Caco-2 (cell line): ENCODE measurements around the gene APH1B. TPM values are rescaled to one million over a fixed set of nuclear protein-coding genes. Genes with fewer than 3 reads are reported as not detected.

Source experiments
- BruUV-seq: library from RNA; stranded (reverse); fragments of 400-500 nt; replicated peaks from 2 replicates; lab custom pipeline; 2021; lab: Mats Ljungman, UMichigan
- CTCF ChIA-PET: fragments of 300-600 bp; sonication (Branson Sonifier 250); formaldehyde crosslinking; loops from one replicate; lab custom pipeline; 2022; ENCODE audit warnings: antibody characterized with exemption; lab: Charles Lee
- POLR2A ChIA-PET: fragments of 300-600 bp; sonication (Branson Sonifier 250); formaldehyde crosslinking; loops from one replicate; lab custom pipeline; 2022; ENCODE audit warnings: antibody characterized with exemption; lab: Charles Lee
- DNase-seq, 2 experiments: peaks; one replicate each; pipeline versions ENCODE4 v3.0.0 to v3.0.0-alpha.2; 2020 to 2022
- H3K27me3 ChIP-seq: replicated peaks from 2 replicates; pipeline ENCODE4 v1.6.0; 2011; ENCODE audit warnings: low read length; ENCODE audit not compliant: control insufficient read depth, insufficient read depth
- H3K36me3 ChIP-seq: 2 replicates; pipeline ENCODE4 v1.5.1; 2011; ENCODE audit warnings: low read length; ENCODE audit not compliant: control insufficient read depth, insufficient read depth
- H3K4me1 ChIP-seq: fragments of 250-450 bp; sonication (Bioruptor Pico); 2 replicates; pipeline ENCODE4 v1.5.1; 2020; ENCODE audit warnings: mild to moderate bottlenecking
- H3K4me3 ChIP-seq: 2 replicates; pipeline ENCODE4 v1.5.1; 2011; ENCODE audit warnings: low read depth, mild to moderate bottlenecking, control low read depth, low read length
- H3K9me3 ChIP-seq: fragments of 250-450 bp; sonication (Bioruptor Pico); 2 replicates; pipeline ENCODE4 v1.5.1; 2020; ENCODE audit warnings: mild to moderate bottlenecking, moderate library complexity
- H3K27ac Mint-ChIP-seq: one replicate; pipeline ENCODE4 v1.8.0; 2022; ENCODE audit warnings: mixed read lengths; ENCODE audit not compliant: unreplicated experiment
- H3K27me3 Mint-ChIP-seq: one replicate; pipeline ENCODE4 v1.8.0; 2022; ENCODE audit warnings: mixed read lengths; ENCODE audit not compliant: insufficient read depth, unreplicated experiment
- H3K36me3 Mint-ChIP-seq: one replicate; pipeline ENCODE4 v1.8.0; 2022; ENCODE audit warnings: mild to moderate bottlenecking, mixed read lengths; ENCODE audit not compliant: insufficient read depth, unreplicated experiment
- H3K4me1 Mint-ChIP-seq: one replicate; pipeline ENCODE4 v1.8.0; 2022; ENCODE audit warnings: low read depth, mixed read lengths; ENCODE audit not compliant: unreplicated experiment
- H3K4me3 Mint-ChIP-seq: one replicate; pipeline ENCODE4 v1.8.0; 2022; ENCODE audit warnings: mild to moderate bottlenecking, moderate library complexity, mixed read lengths; ENCODE audit not compliant: unreplicated experiment
- H3K9me3 Mint-ChIP-seq: one replicate; pipeline ENCODE4 v1.8.0; 2022; ENCODE audit warnings: mixed read lengths; ENCODE audit not compliant: unreplicated experiment
- CTCF ChIP-seq, 2 experiments: fragments of 200-600 bp in 1 of 2; IDR thresholded peaks; 1 replicate in 1 of 2; 2 replicates in 1 of 2; pipeline versions ENCODE4 v1.5.1 to v1.8.0; 2011 to 2022; ENCODE audit warnings: antibody characterized with exemption in 1 of 2, control low read depth in 1 of 2, inconsistent platforms in 1 of 2, low read depth in 1 of 2, low read length in 1 of 2, mild to moderate bottlenecking in 1 of 2, moderate library complexity in 1 of 2; ENCODE audit not compliant: insufficient read depth in 1 of 2, severe bottlenecking in 1 of 2, unreplicated experiment in 1 of 2
- intact Hi-C: fragments of 100-400 bp; cut with micrococcal nuclease; formaldehyde crosslinking; loops from one replicate; pipeline ENCODE4 v1.10.0; 2022; ENCODE audit not compliant: unreplicated experiment
- total RNA-seq: library from RNA; stranded (reverse); gene quantifications from 2 replicates; pipeline ENCODE4 v1.2.3, GENCODE V29; 2022

Gene APH1B
- total RNA-seq, 1 experiment from 2014 or later: 17.3 TPM

- no peaks in the 10 kb centered on the region for H3K27me3 Mint-ChIP-seq
- no peak overlapping the region for H3K4me3 ChIP-seq
- H3K36me3 Mint-ChIP-seq: no peaks in the 10 kb centered on the region
- no peaks in the 10 kb centered on the region for H3K36me3 ChIP-seq
- no peak overlapping the region for H3K27ac Mint-ChIP-seq
- ChIA-PET CTCF (interaction anchor here (0.9 to 2.5 kb wide), 3 partner anchors 55 to 142 kb away, joined by 4 to 10 read pairs (median 4); no protein-coding TSS in a partner anchor), POLR2A (interaction anchor here (0.6 kb wide), 1 partner anchor 240 kb away, joined by 7 read pairs; no protein-coding TSS in a partner anchor)
- intact Hi-C loops: loop anchor here (1.0 kb wide), 2 partner anchors 115 to 173 kb away; no protein-coding TSS in a partner anchor
- no peaks in the 10 kb centered on the region for H3K27me3 ChIP-seq
- no peaks in the 10 kb centered on the region for H3K4me1 ChIP-seq
- no peak for TF ChIP-seq CTCF (IDR thresholded peaks at IDR 0.05; ENCODE audit: insufficient read depth in 1 of 2, low read depth in 1 of 2, low read length in 1 of 2, severe bottlenecking in 1 of 2, unreplicated experiment in 1 of 2)
- peaks cover 11% of the 10 kb centered on the region for H3K4me1 Mint-ChIP-seq
- BruUV-seq: no TSS peak
- no peaks in the 10 kb centered on the region for H3K9me3 ChIP-seq
- DNase-seq: no peak
- no peak overlapping the region for H3K4me3 Mint-ChIP-seq
- H3K9me3 Mint-ChIP-seq: no peaks in the 10 kb centered on the region
These were observed 10.9 kb downstream of the APH1B start for GRCh38 chr15:63288342-63288741.

GRCh38 chr15:63288778-63289378 lies 11.5 kb downstream of the APH1B start:
- Histone ChIP-seq H3K36me3 (no peaks in the 10 kb centered on the region; the same call in 1 of the 2 replicates), H3K4me3 (no peak overlapping the region), H3K4me1 (no peaks in the 10 kb centered on the region), H3K9me3 (no peaks in the 10 kb centered on the region), H3K27me3 (no peaks in the 10 kb centered on the region)
- intact Hi-C loops: loop anchor here (1.0 kb wide), 3 partner anchors 114 to 177 kb away; no protein-coding TSS in a partner anchor
- no peaks in the 10 kb centered on the region for H3K36me3 Mint-ChIP-seq
- CTCF ChIA-PET: interaction anchor here (1.2 to 2.5 kb wide), 2 partner anchors 54 to 114 kb away, joined by 4 to 10 read pairs; no protein-coding TSS in a partner anchor
- peaks cover 6% of the 10 kb centered on the region for H3K4me1 Mint-ChIP-seq
- no peak overlapping the region for H3K4me3 Mint-ChIP-seq
- H3K9me3 Mint-ChIP-seq: no peaks in the 10 kb centered on the region
- no peak overlapping the region for H3K27ac Mint-ChIP-seq
- POLR2A ChIA-PET: interaction anchor here (0.6 kb wide), 1 partner anchor 241 kb away, joined by 7 read pairs; no protein-coding TSS in a partner anchor
- TF ChIP-seq CTCF (IDR thresholded peaks at IDR 0.05; ENCODE audit: insufficient read depth in 1 of 2, low read depth in 1 of 2, low read length in 1 of 2, severe bottlenecking in 1 of 2, unreplicated experiment in 1 of 2): peak; percentile 50 to 57
- no peaks in the 10 kb centered on the region for H3K27me3 Mint-ChIP-seq
- BruUV-seq: no TSS peak
- DNase-seq: peak in 1 of 2 experiments; percentile 52

GRCh38 chr15:63291507-63291906 lies 14.1 kb downstream of the APH1B start:
- ChIA-PET POLR2A (no interaction called here), CTCF (interaction anchor here (1.4 kb wide), 1 partner anchor 111 kb away, joined by 8 read pairs; no protein-coding TSS in a partner anchor)
- no peak overlapping the region for H3K4me3 Mint-ChIP-seq
- no peaks in the 10 kb centered on the region for H3K27me3 Mint-ChIP-seq
- DNase-seq: no peak
- Histone ChIP-seq H3K27me3 (no peaks in the 10 kb centered on the region), H3K4me1 (no peaks in the 10 kb centered on the region), H3K4me3 (no peak overlapping the region), H3K9me3 (no peaks in the 10 kb centered on the region), H3K36me3 (no peaks in the 10 kb centered on the region; the same call in 1 of the 2 replicates)
- H3K9me3 Mint-ChIP-seq: no peaks in the 10 kb centered on the region
- peaks cover 6% of the 10 kb centered on the region for H3K4me1 Mint-ChIP-seq
- no peak overlapping the region for H3K27ac Mint-ChIP-seq
- intact Hi-C loops: no loop called here
- no peak for TF ChIP-seq CTCF (IDR thresholded peaks at IDR 0.05; ENCODE audit: insufficient read depth in 1 of 2, low read depth in 1 of 2, low read length in 1 of 2, severe bottlenecking in 1 of 2, unreplicated experiment in 1 of 2)
- H3K36me3 Mint-ChIP-seq: no peaks in the 10 kb centered on the region
- BruUV-seq: no TSS peak
